ENCODE results near the gene PDE4DIP. TPM values are rescaled to one million over a fixed set of nuclear protein-coding genes. Genes with fewer than 3 reads are reported as not detected.
"Not testable (repeated sequence)": the region's sequence is repeated elsewhere in the genome, so short reads cannot be mapped to it uniquely, and the experiment has no call there.

PDE4DIP gene
- polyA plus RNA-seq, 1 donor from 2014 or later = 151 TPM

- H3K9me3 ChIP-seq (ENCODE audit: low read length) = not testable (repeated sequence)
These were observed 9.8 kb downstream of the PDE4DIP start for GRCh38 chr1:148854063-148854462.

GRCh38 chr1:148855367-148855766, 11.1 kb downstream of the PDE4DIP start:
- not testable (repeated sequence) for H2AFZ ChIP-seq (ENCODE audit: low read depth, low read length); H3K79me2 ChIP-seq (replicated peaks; ENCODE audit: insufficient read depth, low read length); H3K9me2 ChIP-seq (ENCODE audit: insufficient read depth, low read length); H3K4me2 ChIP-seq (ENCODE audit: low read length); H3K27me3 ChIP-seq (ENCODE audit: insufficient read depth, low read depth, low read length); H3K36me3 ChIP-seq (ENCODE audit: insufficient read depth, low read length); H3F3A ChIP-seq (ENCODE audit: insufficient read depth, low read length, poor library complexity, severe bottlenecking); H3K27ac ChIP-seq (ENCODE audit: low read length); H3K9me3 ChIP-seq (ENCODE audit: low read length); H3K9ac ChIP-seq (ENCODE audit: low read length); H4K20me1 ChIP-seq (ENCODE audit: insufficient read depth); H3K4me3 ChIP-seq (ENCODE audit: low read length)

More at GRCh38 chr1:148854063-148854462, 9.8 kb downstream of the PDE4DIP start:
- H3F3A ChIP-seq (ENCODE audit: insufficient read depth, low read length, poor library complexity, severe bottlenecking); H3K79me2 ChIP-seq (replicated peaks; ENCODE audit: insufficient read depth, low read length); H3K9me2 ChIP-seq (ENCODE audit: insufficient read depth, low read length); H2AFZ ChIP-seq (ENCODE audit: low read depth, low read length); H3K36me3 ChIP-seq (ENCODE audit: insufficient read depth, low read length); H3K4me3 ChIP-seq (ENCODE audit: low read length); H3K27ac ChIP-seq (ENCODE audit: low read length); H3K4me2 ChIP-seq (ENCODE audit: low read length); H4K20me1 ChIP-seq (ENCODE audit: insufficient read depth); H3K27me3 ChIP-seq (ENCODE audit: insufficient read depth, low read depth, low read length); H3K9ac ChIP-seq (ENCODE audit: low read length): not testable (repeated sequence)

GRCh38 chr1:148860049-148860448, 15.8 kb downstream of the PDE4DIP start:
- H3K4me3 ChIP-seq (ENCODE audit: low read length); H3K9me3 ChIP-seq (ENCODE audit: low read length); H3K79me2 ChIP-seq (replicated peaks; ENCODE audit: insufficient read depth, low read length); H3K9me2 ChIP-seq (ENCODE audit: insufficient read depth, low read length); H3K4me2 ChIP-seq (ENCODE audit: low read length); H3K27ac ChIP-seq (ENCODE audit: low read length); H3F3A ChIP-seq (ENCODE audit: insufficient read depth, low read length, poor library complexity, severe bottlenecking); H4K20me1 ChIP-seq (ENCODE audit: insufficient read depth); H2AFZ ChIP-seq (ENCODE audit: low read depth, low read length); H3K27me3 ChIP-seq (ENCODE audit: insufficient read depth, low read depth, low read length); H3K36me3 ChIP-seq (ENCODE audit: insufficient read depth, low read length); H3K9ac ChIP-seq (ENCODE audit: low read length): not testable (repeated sequence)

DNA sequence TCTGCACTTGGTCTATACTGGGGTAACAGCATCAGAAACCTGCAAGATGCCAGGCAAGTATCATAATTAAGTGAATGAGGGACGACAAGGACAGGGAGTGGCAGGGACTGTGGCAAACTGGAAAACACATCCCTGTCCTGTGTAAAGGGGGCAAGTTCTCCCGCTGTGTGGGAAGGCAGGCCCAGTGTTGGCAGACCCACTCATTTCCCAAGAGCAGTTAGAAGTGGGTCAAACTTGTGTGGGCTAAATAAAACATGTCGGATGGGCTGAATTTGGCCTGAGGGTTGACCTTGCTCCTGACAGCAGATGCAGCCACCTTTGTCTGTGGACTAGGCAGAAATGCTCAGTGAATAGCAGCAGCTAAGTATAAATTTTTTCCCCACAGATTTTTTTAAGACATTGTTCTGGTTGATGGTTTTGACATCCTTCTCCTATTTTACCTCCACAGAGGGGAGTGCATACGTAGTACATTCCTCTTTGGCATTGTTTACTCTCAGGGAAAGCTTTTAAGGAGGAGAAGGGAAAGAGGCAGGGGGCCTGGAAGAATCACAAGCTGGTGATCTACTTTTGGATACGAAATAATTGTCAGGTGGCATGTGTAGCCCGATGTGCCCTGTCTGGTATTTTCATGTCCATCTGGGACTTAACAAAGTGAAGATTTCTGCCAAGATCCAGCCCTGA, 16.5 kb downstream of the PDE4DIP start:
- H3F3A ChIP-seq (ENCODE audit: insufficient read depth, low read length, poor library complexity, severe bottlenecking) = not testable (repeated sequence)

DNA sequence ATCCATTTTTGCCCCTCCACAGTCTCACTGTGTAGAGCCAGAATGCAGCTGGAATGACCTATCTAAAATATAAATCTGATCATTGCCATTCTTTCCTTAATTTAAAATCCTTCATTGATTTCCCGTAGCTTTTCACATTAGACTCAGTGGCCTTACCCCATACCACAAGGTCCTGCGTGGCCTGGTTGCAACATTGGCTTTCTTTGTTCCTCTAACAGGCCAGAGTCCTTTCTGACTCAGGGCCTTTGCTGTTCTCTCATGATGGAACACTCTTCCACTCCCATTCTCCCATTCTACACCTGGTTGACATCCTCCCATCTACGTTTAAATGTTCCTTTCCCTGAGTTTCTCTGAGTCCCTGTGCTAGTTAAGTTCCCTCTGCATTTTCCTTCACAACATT, 18.4 kb downstream of the PDE4DIP start:
- H4K20me1 ChIP-seq (ENCODE audit: insufficient read depth); H3K79me2 ChIP-seq (replicated peaks; ENCODE audit: insufficient read depth, low read length): not testable (repeated sequence)

More for the DNA sequence above, 16.5 kb downstream of the PDE4DIP start:
- H3K4me3 ChIP-seq (ENCODE audit: low read length); H3K9ac ChIP-seq (ENCODE audit: low read length); H3K79me2 ChIP-seq (replicated peaks; ENCODE audit: insufficient read depth, low read length); H3K9me3 ChIP-seq (ENCODE audit: low read length); H3K27ac ChIP-seq (ENCODE audit: low read length); H4K20me1 ChIP-seq (ENCODE audit: insufficient read depth); H2AFZ ChIP-seq (ENCODE audit: low read depth, low read length); H3K36me3 ChIP-seq (ENCODE audit: insufficient read depth, low read length); H3K4me2 ChIP-seq (ENCODE audit: low read length); H3K27me3 ChIP-seq (ENCODE audit: insufficient read depth, low read depth, low read length); H3K9me2 ChIP-seq (ENCODE audit: insufficient read depth, low read length): not testable (repeated sequence)

DNA sequence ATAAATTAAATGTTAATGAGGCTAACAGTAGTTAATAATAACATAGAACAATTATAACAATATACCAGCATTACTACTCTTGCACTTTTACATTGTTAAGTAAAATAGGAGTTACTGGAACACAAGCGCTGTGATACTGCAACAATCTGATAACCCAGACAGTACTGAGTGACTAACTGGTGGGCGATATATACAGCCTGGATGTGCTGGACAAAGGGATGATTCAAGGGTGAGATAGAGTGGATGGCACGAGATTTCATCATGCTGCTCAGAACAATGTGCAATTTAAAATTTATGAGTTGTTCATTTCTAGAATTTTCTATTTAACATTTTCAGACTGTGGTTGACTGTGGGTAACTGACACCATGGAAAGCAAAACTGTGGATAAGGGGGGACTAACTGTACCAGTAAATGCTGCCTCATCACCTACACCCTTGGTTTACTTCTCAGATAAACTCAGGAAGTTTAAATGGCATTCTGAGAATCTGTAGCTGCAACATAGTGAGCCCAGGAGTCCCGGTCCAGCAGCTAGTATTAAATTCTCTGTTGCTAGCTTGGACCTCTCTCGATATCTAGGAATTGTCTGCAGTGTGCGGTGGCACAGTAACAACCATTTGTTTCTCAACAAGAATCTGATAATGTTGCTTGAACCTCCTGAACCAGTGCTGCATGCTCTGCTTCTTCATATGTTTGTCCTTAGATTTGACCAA, 24.9 kb downstream of the PDE4DIP start:
- H3K9me3 ChIP-seq (ENCODE audit: low read length); H2AFZ ChIP-seq (ENCODE audit: low read depth, low read length); H3K79me2 ChIP-seq (replicated peaks; ENCODE audit: insufficient read depth, low read length); H3F3A ChIP-seq (ENCODE audit: insufficient read depth, low read length, poor library complexity, severe bottlenecking); H3K36me3 ChIP-seq (ENCODE audit: insufficient read depth, low read length); H3K4me2 ChIP-seq (ENCODE audit: low read length); H3K9me2 ChIP-seq (ENCODE audit: insufficient read depth, low read length); H3K4me3 ChIP-seq (ENCODE audit: low read length); H3K27ac ChIP-seq (ENCODE audit: low read length); H3K27me3 ChIP-seq (ENCODE audit: insufficient read depth, low read depth, low read length); H3K9ac ChIP-seq (ENCODE audit: low read length); H4K20me1 ChIP-seq (ENCODE audit: insufficient read depth): not testable (repeated sequence)

More for the DNA sequence above, 18.4 kb downstream of the PDE4DIP start:
- not testable (repeated sequence) for H3K27ac ChIP-seq (ENCODE audit: low read length); H3K4me3 ChIP-seq (ENCODE audit: low read length); H3K27me3 ChIP-seq (ENCODE audit: insufficient read depth, low read depth, low read length); H3K36me3 ChIP-seq (ENCODE audit: insufficient read depth, low read length); H3K9ac ChIP-seq (ENCODE audit: low read length); H3K4me2 ChIP-seq (ENCODE audit: low read length); H3K9me3 ChIP-seq (ENCODE audit: low read length); H3K9me2 ChIP-seq (ENCODE audit: insufficient read depth, low read length); H2AFZ ChIP-seq (ENCODE audit: low read depth, low read length); H3F3A ChIP-seq (ENCODE audit: insufficient read depth, low read length, poor library complexity, severe bottlenecking)

GRCh38 chr1:148869634-148869961, 25.4 kb downstream of the PDE4DIP start:
- not testable (repeated sequence) for H3K79me2 ChIP-seq (replicated peaks; ENCODE audit: insufficient read depth, low read length); H3K9me3 ChIP-seq (ENCODE audit: low read length); H3K27me3 ChIP-seq (ENCODE audit: insufficient read depth, low read depth, low read length); H3K36me3 ChIP-seq (ENCODE audit: insufficient read depth, low read length); H3K9me2 ChIP-seq (ENCODE audit: insufficient read depth, low read length); H3K4me3 ChIP-seq (ENCODE audit: low read length); H2AFZ ChIP-seq (ENCODE audit: low read depth, low read length); H3F3A ChIP-seq (ENCODE audit: insufficient read depth, low read length, poor library complexity, severe bottlenecking); H3K4me2 ChIP-seq (ENCODE audit: low read length); H4K20me1 ChIP-seq (ENCODE audit: insufficient read depth); H3K27ac ChIP-seq (ENCODE audit: low read length); H3K9ac ChIP-seq (ENCODE audit: low read length)

All from neural cell (in vitro differentiated cells).